GM18505 (cell line): ENCODE results near the gene TBXAS1.

Experiments used
- ATAC-seq: cut with Tn5 transposase; IDR thresholded peaks from one replicate; pipeline ENCODE4 v1.9.1; 2021; ENCODE audit not compliant: unreplicated experiment
- POLR2A ChIP-seq: IDR thresholded peaks from 4 replicates; pipeline ENCODE4 v1.6.1; 2011; ENCODE audit warnings: borderline replicate concordance; ENCODE audit not compliant: insufficient read depth, insufficient read length; ENCODE audit errors: extremely low read depth

The TBXAS1 gene

GRCh38 chr7:139950881-139951525 lies 121.9 kb downstream of the TBXAS1 start:
- no peak for TF ChIP-seq POLR2A
- no peak for ATAC-seq

GRCh38 chr7:139953229-139953628 lies 124.2 kb downstream of the TBXAS1 start:
- TF ChIP-seq POLR2A, result no peak
- no peak for ATAC-seq

DNA sequence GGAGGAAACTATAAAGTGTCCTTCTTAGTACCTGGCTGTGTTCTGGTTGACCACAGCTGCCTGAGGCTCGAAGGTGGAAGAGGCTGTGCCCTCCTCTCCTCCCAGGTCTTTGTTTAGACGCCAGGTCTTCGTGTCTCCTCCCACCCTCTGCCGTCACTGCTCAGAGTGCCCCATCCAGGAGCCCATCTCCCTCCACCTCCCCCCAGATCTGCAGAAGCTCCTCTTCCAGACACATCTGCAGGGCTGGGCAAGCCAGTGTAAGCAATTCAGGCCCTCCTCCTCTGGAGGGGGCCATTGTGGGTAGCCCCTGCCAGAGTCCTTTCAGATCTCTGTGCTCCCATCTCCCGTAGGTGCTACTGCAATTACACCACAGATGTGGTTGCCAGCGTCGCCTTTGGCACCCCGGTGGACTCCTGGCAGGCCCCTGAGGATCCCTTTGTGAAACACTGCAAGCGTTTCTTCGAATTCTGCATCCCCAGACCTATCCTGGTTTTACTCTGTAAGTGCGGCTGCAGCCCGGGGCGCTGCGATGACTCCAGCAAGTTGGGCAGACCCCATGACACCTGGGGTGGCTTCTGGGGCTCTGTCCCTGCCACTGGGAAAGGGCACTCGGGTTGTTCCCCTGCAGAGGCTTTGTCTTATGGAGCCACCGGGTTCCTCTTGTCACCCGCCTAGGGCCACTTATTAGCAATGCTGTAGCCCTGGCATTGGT lies 126.2 kb downstream of the TBXAS1 start:
- ATAC-seq, result no peak
- TF ChIP-seq POLR2A, result no peak

- no peak for ATAC-seq
- no peak for TF ChIP-seq POLR2A
These were observed 129.7 kb downstream of the TBXAS1 start for GRCh38 chr7:139958599-139959284.

GRCh38 chr7:139959285-139959628 lies 130.2 kb downstream of the TBXAS1 start:
- TF ChIP-seq POLR2A, result no peak
- ATAC-seq, result no peak

GRCh38 chr7:139959718-139960117 lies 130.7 kb downstream of the TBXAS1 start:
- ATAC-seq, result no peak
- no peak for TF ChIP-seq POLR2A

DNA sequence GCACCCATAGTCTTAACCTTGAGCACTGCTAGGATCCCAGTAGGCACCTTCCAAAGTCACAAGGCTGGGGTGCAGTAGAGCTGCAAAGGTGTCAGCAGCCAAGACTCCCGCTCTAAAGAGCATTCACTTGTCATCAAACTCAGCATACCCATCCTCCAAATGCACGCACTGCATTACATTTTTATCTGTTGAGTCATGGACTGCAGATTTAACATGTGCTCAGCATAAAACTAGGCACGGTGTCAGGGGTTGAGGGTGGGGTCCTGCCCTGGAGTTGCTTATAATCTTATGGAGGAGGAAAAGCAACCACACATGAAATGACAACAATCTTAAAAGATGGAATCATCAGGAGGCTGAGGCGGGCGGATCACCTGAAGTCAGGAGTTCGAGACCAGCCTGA lies 131.1 kb downstream of the TBXAS1 start:
- no peak for TF ChIP-seq POLR2A
- ATAC-seq, result no peak

DNA sequence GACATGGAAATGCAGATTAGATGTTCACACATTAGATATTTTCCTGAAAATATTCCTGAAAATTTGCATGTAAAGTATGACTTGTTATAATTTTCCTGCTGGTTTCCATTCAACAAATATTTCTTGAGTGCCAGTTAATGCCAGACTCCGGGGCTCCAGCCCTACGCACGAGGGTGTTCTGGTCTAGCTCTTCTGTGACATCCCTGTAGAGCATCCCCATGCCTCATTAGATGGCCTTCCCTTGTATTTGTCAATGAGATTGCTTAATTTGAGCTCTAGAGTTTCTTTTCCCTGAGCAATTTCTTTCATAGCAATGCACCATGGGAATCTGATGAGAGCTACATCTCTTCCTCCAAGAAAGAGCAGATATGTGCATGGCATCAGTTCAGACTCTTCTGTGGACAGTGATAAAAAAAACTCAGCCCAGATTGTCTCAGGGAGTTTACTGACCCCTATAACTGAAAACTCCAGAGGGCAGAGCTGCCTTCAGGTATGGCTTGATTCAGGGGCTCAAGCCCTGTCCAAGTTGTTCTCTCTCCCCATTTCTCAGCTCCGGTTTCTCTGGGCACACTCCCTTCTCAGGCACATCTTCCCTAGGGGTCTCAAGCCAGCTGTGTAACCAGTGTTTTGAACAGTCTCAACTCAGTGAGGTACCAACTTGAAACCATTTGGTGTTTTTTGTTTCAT lies 137.0 kb downstream of the TBXAS1 start:
- no peak for TF ChIP-seq POLR2A
- no peak for ATAC-seq

GRCh38 chr7:139966949-139967348 lies 137.9 kb downstream of the TBXAS1 start:
- TF ChIP-seq POLR2A, result no peak
- ATAC-seq, result no peak

- TF ChIP-seq POLR2A, result no peak
- no peak for ATAC-seq
These were observed 139.9 kb downstream of the TBXAS1 start for GRCh38 chr7:139968931-139969330.

- no peak for ATAC-seq
- no peak for TF ChIP-seq POLR2A
These were observed 143.0 kb downstream of the TBXAS1 start for GRCh38 chr7:139972029-139972428.

DNA sequence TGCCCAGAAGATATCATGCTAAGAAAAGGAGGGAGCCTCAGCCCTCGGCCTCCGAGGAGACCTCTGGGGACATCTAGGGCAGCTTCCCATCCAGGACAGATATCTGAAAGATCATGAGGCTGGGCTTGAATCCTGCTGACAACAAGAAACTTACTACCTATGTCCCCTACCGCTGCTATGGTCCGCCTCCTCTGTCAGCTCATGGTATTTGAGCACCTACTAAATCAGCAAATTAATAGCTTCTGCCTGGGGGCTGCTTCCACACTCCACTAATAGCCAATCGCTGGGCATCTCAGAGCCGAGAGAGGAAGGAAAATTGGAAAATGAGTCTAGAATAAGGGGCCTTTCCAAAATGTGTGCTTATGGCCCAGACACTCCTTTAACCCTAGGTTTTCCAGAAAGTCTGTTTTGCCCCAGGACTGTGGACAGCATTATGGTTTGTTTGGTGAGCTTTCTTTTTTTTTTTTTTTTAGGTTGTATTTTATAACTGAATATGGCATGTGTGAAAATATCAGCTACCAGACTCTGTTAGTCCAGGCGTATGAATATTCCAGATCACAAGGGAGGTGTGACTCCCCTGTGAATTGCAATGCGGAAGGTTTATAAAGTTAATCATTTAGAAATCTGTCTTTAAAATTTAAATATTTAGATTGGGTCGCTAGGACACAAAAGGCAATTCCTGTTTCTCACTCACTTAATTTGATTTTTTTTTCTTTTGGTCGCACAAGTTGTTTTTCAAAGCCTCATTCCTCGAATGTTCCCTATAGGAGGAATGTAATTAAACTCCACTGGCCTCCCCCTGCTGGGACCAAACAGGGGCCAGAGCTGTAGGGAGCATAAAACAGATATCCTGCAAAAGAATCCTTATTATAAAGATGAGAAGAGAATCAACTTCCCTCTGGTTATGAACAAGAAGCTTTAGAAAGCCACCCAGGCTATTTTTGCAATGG lies 144.3 kb downstream of the TBXAS1 start:
- no peak for ATAC-seq
- no peak for TF ChIP-seq POLR2A
